Thoracic aorta (tissue), 2 donors: ENCODE data around the gene CES5A. TPM values are rescaled to one million over a fixed set of nuclear protein-coding genes. Genes with fewer than 3 reads are reported as not detected.

Source experiments
- ATAC-seq: fragments of 150-250 bp; one replicate; pipeline ENCODE4 v1.8.0; 2017; ENCODE audit warnings: low read depth; ENCODE audit not compliant: insufficient number of reproducible peaks, low FRiP score
- DNase-seq: peaks from one replicate; pipeline ENCODE4 v3.0.0-alpha.2; 2020; ENCODE audit warnings: low spot score
- H3K27ac ChIP-seq, 2 donors: fragments of 200-600 bp; sonication (generic); 1 replicate in 1 of 2; 2 replicates in 1 of 2; pipeline ENCODE4 v1.5.1; 2016; ENCODE audit warnings: mild to moderate bottlenecking in 2 of 2, moderate library complexity in 2 of 2
- H3K27me3 ChIP-seq: fragments of 200-600 bp; sonication (generic); replicated peaks from 2 replicates; pipeline ENCODE4 v1.6.0; 2016; ENCODE audit warnings: mild to moderate bottlenecking; ENCODE audit not compliant: insufficient read depth
- H3K36me3 ChIP-seq: fragments of 200-600 bp; sonication (generic); one replicate; pipeline ENCODE4 v1.5.1; 2016
- H3K4me1 ChIP-seq, 2 donors: fragments of 200-600 bp; sonication (generic); 1 replicate in 1 of 2; 2 replicates in 1 of 2; pipeline versions ENCODE4 v1.5.1 to v1.6.0; 2016; ENCODE audit warnings: low read depth in 2 of 2, mild to moderate bottlenecking in 1 of 2; ENCODE audit not compliant: control insufficient read depth in 1 of 2
- H3K4me3 ChIP-seq: fragments of 200-600 bp; sonication (generic); 2 replicates; pipeline ENCODE4 v1.5.1; 2016; ENCODE audit warnings: mild to moderate bottlenecking
- H3K9me3 ChIP-seq: fragments of 200-600 bp; sonication (generic); 2 replicates; pipeline ENCODE4 v1.5.1; 2016
- CTCF ChIP-seq: fragments of 200-600 bp; sonication (generic); IDR thresholded peaks from one replicate; pipeline ENCODE4 v1.5.1; 2019; ENCODE audit warnings: antibody characterized with exemption
- total RNA-seq, 2 donors: library from RNA; depleted of rRNA; stranded (reverse); fragments of >200 nt; gene quantifications; one replicate each; pipeline versions ENCODE4 v1.1.0 to v1.2.3, GENCODE V29; 2016

Gene CES5A, protein sequence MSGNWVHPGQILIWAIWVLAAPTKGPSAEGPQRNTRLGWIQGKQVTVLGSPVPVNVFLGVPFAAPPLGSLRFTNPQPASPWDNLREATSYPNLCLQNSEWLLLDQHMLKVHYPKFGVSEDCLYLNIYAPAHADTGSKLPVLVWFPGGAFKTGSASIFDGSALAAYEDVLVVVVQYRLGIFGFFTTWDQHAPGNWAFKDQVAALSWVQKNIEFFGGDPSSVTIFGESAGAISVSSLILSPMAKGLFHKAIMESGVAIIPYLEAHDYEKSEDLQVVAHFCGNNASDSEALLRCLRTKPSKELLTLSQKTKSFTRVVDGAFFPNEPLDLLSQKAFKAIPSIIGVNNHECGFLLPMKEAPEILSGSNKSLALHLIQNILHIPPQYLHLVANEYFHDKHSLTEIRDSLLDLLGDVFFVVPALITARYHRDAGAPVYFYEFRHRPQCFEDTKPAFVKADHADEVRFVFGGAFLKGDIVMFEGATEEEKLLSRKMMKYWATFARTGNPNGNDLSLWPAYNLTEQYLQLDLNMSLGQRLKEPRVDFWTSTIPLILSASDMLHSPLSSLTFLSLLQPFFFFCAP
- not detected for total RNA-seq

DNA sequence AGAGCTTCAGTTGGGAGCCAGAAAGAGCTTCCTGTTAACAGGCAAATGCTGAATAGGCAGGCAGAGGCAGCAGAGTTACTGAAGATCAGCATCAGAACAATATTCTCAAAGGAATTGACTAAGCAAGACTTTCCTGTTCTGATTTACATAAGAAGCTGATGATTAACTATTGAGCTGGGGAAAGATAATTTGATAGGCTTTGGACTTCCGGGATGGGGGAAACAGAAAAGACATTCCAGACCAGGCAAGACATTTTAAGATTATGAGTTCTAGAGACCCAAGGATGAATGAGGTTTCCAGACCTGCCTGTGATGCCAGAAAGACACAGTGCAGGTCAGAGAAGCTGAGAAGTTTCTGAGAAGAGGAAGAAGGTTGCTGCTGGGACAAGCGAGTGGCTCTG lies at the start of gene CES5A:
CES5A (minus strand) TSS at position 101 of the 400 bp plus-strand sequence. CDS start 152 bp downstream, outside the sequence.
- ATAC-seq: no peak
- no peak for DNase-seq
- Histone ChIP-seq H3K27ac (no peak within 1 kb of the TSS), H3K27me3 (no peaks in the 10 kb centered on the region), H3K4me1 (no peaks in the 10 kb centered on the region), H3K9me3 (no peaks in the 10 kb centered on the region), H3K36me3 (no peaks in the 10 kb centered on the region), H3K4me3 (no peak within 1 kb of the TSS)
- TF ChIP-seq CTCF: no peak

DNA sequence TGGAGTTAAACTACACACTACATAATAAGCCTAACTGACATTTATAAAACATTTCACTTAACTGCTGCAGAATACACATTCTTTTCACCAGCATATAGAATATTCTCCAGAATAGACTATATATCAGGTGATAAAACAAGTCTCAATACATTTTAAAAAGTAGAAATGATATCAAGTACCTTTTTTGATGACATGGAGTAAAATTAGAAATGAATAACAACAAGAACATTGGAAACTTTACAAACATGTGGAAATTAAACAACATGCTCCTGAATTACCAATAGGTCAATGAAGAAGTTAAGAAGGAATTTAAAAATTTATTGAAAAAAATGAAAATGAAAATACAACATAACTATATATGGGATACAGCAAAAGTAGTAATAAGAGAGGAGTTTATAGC lies 47.5 kb upstream of the CES5A start:
- ATAC-seq (no peak), DNase-seq (no peak)
- H3K4me3 ChIP-seq: no peak overlapping the region
- no peaks in the 10 kb centered on the region for H3K27me3 ChIP-seq
- TF ChIP-seq CTCF: no peak
- H3K9me3 ChIP-seq: no peaks in the 10 kb centered on the region
- no peaks in the 10 kb centered on the region for H3K36me3 ChIP-seq
- H3K4me1 ChIP-seq: no peaks in the 10 kb centered on the region
- no peak overlapping the region for H3K27ac ChIP-seq

- no peaks in the 10 kb centered on the region for H3K4me1 ChIP-seq
- H3K27ac ChIP-seq: no peak overlapping the region
- no peaks in the 10 kb centered on the region for H3K9me3 ChIP-seq
- no peak overlapping the region for H3K4me3 ChIP-seq
- H3K27me3 ChIP-seq: no peaks in the 10 kb centered on the region
- DNase-seq: no peak
- no peak for ATAC-seq
- no peaks in the 10 kb centered on the region for H3K36me3 ChIP-seq
- no peak for TF ChIP-seq CTCF
These were observed 42.4 kb upstream of the CES5A start for GRCh38 chr16:55917373-55918160.

GRCh38 chr16:55915096-55915827 lies 40.1 kb upstream of the CES5A start:
- H3K27ac ChIP-seq: no peak overlapping the region
- no peaks in the 10 kb centered on the region for H3K4me1 ChIP-seq
- H3K36me3 ChIP-seq: no peaks in the 10 kb centered on the region
- H3K4me3 ChIP-seq: no peak overlapping the region
- ATAC-seq (no peak), DNase-seq (no peak)
- TF ChIP-seq CTCF: no peak
- no peaks in the 10 kb centered on the region for H3K27me3 ChIP-seq
- H3K9me3 ChIP-seq: no peaks in the 10 kb centered on the region
